HG03095 (cell line): Measurements from ENCODE around the gene NEURL1B.
"Not testable (repeated sequence)": the region's sequence is repeated elsewhere in the genome, so short reads cannot be mapped to it uniquely, and the experiment has no call there.

Source experiments
- ATAC-seq: cut with Tn5 transposase; IDR thresholded peaks from one replicate; pipeline ENCODE4 v1.9.1; 2021; ENCODE audit warnings: moderate library complexity; ENCODE audit not compliant: unreplicated experiment

The NEURL1B gene

DNA sequence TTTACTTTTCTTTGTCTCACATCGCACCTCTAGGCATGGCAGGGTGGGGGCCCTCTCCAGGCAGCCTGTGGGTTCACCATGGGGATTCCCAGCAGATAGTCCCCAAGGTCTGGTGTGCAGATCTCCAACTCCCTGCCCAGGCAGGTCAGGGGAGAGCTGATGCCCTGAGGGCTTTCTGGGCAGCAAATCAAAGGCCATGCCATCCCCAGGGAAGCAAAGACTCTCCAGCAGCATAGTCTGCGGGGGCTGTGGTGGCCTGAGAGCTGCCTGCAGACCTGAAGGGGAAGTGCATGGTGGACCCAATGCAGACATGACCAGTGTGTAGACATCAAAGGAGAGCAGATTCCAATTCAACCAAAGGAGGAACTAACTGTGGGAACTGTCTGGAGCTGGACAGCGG is 7.7 kb downstream of the NEURL1B start:
- ATAC-seq, result no peak

GRCh38 chr5:172656496-172656895 is 15.4 kb downstream of the NEURL1B start:
- ATAC-seq, result not testable (repeated sequence)

DNA sequence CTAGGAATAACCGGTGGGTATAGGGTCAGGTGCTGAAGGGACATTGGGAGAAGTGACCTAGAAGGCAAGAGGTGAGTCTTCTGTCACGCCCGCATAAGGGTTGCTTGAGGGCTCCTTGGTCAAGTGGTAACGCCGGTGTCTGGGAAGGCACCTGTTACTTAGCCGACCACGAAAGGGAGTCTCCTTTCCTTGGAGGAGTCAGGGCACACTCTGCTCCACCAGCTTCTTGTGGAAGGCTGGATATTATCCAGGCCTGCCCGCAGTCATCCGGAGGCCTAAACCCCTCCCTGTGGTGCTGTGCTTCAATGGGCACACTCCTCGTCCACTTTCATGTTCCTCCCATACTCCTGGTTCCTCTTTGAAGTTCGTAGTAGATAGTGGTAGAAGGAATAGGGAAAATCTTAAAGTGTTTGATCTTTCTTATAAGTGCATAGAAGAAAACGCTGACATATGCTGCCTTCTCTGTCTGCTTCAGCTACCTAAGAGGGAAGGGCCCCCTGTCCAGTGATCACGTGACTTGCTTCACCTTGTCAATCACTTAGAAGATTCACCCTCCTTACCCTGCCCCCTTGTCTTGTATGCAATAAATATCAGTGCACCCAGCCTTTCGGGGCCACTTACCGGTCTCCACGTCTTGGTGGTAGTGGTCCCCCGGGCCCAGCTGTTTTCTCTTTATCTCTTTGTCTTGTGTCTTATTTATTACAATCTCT is 16.6 kb downstream of the NEURL1B start:
- not testable (repeated sequence) for ATAC-seq

DNA sequence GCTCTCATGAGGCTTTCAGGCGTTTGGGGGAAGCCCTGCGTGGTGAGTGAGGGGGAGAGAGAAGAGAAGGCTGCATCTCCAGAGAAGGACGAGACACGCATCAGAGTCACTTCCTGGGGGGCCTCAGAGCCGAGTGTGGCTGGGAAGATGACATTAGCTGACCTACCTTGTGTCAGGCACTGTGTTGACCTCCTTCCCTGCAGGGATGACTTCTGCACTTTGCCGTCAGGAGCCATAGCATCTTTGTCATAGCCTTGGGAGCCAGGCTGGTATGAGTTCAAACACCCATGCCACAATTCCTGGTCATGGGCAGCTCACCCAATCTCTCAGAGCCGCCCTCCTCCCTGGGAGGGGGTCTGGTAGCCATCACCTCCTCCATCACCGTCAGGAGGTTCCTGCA is 17.3 kb downstream of the NEURL1B start:
- no peak for ATAC-seq

GRCh38 chr5:172658961-172659501 is 18.0 kb downstream of the NEURL1B start:
- ATAC-seq, result no peak

- ATAC-seq, result no peak
Observed at GRCh38 chr5:172659570-172659908, 18.5 kb downstream of the NEURL1B start.

- no peak for ATAC-seq
Observed at GRCh38 chr5:172659909-172660628, 19.0 kb downstream of the NEURL1B start.

- ATAC-seq, result no peak
Observed at GRCh38 chr5:172660974-172661373, 19.9 kb downstream of the NEURL1B start.

DNA sequence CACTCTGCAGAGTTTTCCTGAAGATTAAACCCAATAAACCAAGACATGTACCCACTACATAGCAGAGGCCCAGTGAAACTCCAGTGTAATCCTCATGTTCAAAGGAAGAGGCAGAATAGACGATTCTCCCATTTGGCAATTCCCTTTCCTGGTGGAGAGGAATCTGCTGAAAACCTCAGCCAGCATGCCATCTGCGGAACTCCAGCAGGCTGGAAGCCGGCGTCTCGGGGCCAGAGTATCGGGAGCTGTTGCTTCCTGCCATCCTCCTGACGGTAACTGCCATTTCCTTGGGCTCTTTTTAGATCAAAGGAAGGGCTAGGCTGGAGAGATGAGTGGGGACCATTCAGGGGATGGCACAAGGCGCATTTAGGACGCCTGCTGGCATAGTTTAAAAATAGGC is 20.5 kb downstream of the NEURL1B start:
- ATAC-seq, result no peak

GRCh38 chr5:172662596-172662995 is 21.5 kb downstream of the NEURL1B start:
- ATAC-seq, result no peak

DNA sequence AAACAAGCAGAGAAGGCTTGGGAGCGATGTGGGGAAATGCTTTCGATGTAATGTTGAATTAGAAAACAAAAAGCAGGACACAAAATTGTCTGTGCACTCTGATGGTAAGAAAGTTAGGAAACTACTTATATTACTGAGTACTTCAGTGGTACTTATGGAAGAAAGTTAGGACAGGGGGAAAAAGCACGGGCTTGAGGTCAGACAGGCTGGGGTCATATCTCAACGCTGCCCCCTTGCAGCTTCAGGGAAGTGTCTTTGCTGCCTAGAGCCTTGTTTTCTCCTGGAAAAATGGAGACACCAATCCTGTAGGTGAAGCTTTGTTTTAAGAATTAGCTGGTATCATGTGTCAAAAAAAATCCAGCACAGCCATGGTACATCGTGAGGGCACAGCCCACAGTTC is 23.0 kb downstream of the NEURL1B start:
- no peak for ATAC-seq

GRCh38 chr5:172664681-172665541 is 23.8 kb downstream of the NEURL1B start:
- ATAC-seq, result no peak

- no peak for ATAC-seq
Observed at GRCh38 chr5:172666251-172666650, 25.2 kb downstream of the NEURL1B start.

GRCh38 chr5:172667786-172668593 is 26.9 kb downstream of the NEURL1B start:
- ATAC-seq, result no peak

GRCh38 chr5:172668594-172669071 is 27.6 kb downstream of the NEURL1B start:
- ATAC-seq, result no peak

GRCh38 chr5:172669386-172670004 is 28.4 kb downstream of the NEURL1B start:
- ATAC-seq, result no peak

GRCh38 chr5:172670005-172670402 is 28.9 kb downstream of the NEURL1B start:
- no peak for ATAC-seq

DNA sequence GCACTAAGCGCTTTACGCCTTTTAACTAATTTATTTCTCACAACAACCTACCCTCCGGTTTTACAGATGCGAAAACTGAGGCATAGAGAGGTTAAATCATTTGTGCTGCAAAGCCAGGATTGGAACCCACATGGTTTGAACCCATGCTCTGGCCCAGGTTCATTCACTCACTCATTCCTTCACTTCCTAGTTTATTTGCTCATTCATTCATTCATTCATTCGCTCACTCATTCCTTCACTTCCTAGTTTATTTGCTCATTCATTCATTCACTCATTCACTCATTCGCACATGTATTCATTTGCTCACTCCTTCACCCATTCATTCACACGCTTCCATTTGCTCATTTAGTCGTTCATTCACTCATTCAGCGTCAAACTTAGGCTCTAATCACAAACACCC is 29.4 kb downstream of the NEURL1B start:
- ATAC-seq, result no peak

DNA sequence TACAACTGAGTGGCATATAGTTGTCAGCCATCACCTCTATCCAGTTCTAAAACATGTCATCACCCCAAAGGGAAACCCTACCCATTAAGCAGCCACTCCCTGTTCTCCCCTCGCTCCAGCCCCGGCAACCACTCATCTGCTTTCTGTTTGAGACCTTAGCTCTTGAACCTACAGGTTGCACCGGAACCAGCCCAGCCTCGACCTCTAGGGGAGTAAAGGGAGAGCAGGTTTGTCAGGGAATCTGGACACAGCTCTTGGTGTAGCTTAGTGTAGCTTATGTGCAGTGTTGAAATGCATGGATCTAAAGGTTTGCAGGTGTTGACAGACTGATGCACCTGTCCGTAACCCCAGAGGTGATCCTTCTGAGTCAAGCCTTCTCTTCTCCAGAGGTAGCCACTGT is 30.0 kb downstream of the NEURL1B start:
- ATAC-seq, result no peak

DNA sequence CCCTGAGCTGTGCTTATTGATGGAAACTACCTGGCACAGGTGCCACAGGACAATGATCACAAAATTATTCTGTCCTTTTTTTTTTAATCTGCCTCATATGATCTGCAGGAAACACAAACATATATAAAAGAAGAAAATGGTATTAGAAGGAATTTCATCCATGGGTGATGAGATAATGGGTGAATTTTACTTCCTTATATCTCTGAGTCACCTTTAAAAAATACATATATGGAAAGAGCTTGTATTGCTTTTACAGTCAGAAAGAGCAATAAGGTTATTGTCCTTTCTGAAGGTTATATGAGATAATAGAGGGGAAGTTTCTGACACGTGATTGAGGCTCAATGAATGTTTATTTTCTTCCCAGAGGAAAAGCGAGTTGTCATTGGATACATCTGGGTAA is 31.6 kb downstream of the NEURL1B start:
- ATAC-seq, result no peak
